Measurements from ENCODE around the gene KCNH1.

DNA sequence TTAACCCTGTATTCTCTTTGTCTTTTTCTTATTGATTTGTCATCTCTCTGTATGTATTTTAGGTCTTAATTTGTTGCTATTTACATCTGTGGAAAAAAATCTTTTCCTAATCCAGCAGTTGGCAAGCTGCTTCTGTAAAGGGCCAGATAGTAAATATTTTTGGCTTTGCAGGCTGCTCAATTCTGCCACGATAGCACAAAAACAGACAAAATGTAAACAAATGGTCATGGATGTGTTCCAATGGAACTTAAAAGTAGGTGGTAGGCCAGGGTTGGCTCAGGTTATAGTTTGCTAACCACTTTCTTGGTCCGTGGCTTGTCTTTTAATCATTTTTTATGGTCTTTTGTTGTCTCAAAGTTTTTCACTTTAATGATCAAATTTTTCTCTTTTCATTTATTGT lies 433.4 kb downstream of the KCNH1 start:
- TF ChIP-seq, protein P1, sequence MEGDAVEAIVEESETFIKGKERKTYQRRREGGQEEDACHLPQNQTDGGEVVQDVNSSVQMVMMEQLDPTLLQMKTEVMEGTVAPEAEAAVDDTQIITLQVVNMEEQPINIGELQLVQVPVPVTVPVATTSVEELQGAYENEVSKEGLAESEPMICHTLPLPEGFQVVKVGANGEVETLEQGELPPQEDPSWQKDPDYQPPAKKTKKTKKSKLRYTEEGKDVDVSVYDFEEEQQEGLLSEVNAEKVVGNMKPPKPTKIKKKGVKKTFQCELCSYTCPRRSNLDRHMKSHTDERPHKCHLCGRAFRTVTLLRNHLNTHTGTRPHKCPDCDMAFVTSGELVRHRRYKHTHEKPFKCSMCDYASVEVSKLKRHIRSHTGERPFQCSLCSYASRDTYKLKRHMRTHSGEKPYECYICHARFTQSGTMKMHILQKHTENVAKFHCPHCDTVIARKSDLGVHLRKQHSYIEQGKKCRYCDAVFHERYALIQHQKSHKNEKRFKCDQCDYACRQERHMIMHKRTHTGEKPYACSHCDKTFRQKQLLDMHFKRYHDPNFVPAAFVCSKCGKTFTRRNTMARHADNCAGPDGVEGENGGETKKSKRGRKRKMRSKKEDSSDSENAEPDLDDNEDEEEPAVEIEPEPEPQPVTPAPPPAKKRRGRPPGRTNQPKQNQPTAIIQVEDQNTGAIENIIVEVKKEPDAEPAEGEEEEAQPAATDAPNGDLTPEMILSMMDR (IDR thresholded peaks at IDR 0.05), result no peak
- no peak for TF ChIP-seq RAD21 (conservative IDR thresholded peaks at IDR 0.05 in 1 of 2, IDR thresholded peaks at IDR 0.05 in 1 of 2)
- no peak for TF ChIP-seq SMC3 (IDR thresholded peaks at IDR 0.05)
- no peak for TF ChIP-seq ZSCAN20 (CRISPR knock-in tag; IDR thresholded peaks at IDR 0.05)
- TF ChIP-seq POLR2A (IDR thresholded peaks at IDR 0.05; ENCODE audit: low read length), result no peak
- no peak for TF ChIP-seq FOSL2 (IDR thresholded peaks at IDR 0.05)
- TF ChIP-seq FOSL2 (CRISPR knock-in tag; IDR thresholded peaks at IDR 0.05), result no peak
- TF ChIP-seq CHD2 (IDR thresholded peaks at IDR 0.05; ENCODE audit: low read length, partially characterized antibody), result no peak
- TF ChIP-seq EP300 (IDR thresholded peaks at IDR 0.05), result no peak
- TF ChIP-seq, protein P2, sequence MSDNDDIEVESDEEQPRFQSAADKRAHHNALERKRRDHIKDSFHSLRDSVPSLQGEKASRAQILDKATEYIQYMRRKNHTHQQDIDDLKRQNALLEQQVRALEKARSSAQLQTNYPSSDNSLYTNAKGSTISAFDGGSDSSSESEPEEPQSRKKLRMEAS (IDR thresholded peaks at IDR 0.05), result no peak

Measured in A549 (cell line).